Mesodermal cell (in vitro differentiated cells): ENCODE results near the gene TEAD1.

Source experiments
- H3K27ac ChIP-seq: 2 replicates; pipeline ENCODE4 v1.7.0; 2013; ENCODE audit warnings: mild to moderate bottlenecking, low read depth, low read length, moderate library complexity; ENCODE audit not compliant: severe bottlenecking
- H3K36me3 ChIP-seq: 2 replicates; pipeline ENCODE4 v1.7.1; 2013; ENCODE audit warnings: mild to moderate bottlenecking, low read length, moderate library complexity; ENCODE audit not compliant: control insufficient read depth, insufficient read depth
- H3K4me1 ChIP-seq: one replicate; pipeline ENCODE4 v1.7.1; 2013; ENCODE audit warnings: mild to moderate bottlenecking, low read length; ENCODE audit not compliant: insufficient read depth, control insufficient read depth, poor library complexity, severe bottlenecking
- H3K4me3 ChIP-seq: 2 replicates; pipeline ENCODE4 v1.7.0; 2013; ENCODE audit warnings: low read length, control low read depth, mild to moderate bottlenecking; ENCODE audit not compliant: insufficient read depth, poor library complexity, severe bottlenecking; ENCODE audit errors: extremely low read depth
- H3K9me3 ChIP-seq: 2 replicates; pipeline ENCODE4 v1.7.1; 2013; ENCODE audit warnings: mild to moderate bottlenecking, low read length, moderate library complexity; ENCODE audit not compliant: control insufficient read depth
- WGBS, 2 experiments: methylation state at CpG; one replicate each; pipeline ENCODE4 v1.1.5; 2013; ENCODE audit warnings: missing lambda C conversion rate in 2 of 2; ENCODE audit not compliant: insufficient coverage in 2 of 2; 5-methylcytosine and 5-hydroxymethylcytosine counted together

Gene TEAD1

DNA sequence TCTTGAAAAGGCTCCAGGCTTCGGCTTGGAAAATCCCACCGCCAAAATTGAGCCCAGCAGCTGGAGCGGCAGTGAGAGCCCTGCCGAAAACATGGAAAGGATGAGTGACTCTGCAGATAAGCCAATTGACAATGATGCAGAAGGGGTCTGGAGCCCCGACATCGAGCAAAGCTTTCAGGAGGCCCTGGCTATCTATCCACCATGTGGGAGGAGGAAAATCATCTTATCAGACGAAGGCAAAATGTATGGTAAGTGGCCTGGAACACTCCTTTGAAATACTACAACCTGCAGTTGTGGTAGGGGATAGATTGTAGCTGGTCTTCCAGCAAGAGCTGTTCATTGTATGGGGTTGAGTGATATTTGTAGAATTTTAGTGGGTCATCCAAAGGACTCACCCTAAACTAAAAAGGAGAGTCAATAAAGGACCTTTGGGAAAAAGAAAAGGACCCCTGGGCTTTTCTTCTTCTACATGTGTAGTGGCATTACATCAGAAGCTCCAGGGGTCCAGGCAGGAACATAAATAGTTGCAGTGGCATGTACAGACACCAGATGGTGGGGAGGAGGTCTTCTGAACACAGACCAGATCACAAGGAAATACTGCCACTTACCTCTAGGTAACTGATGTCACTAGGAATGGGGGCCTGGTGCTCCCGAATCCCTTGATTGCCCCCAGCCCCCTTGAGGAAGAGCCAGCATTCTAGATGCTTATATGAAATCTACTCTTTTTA is 90.1 kb downstream of the TEAD1 start:
- 95 to 100% methylated on average over 4 to 7 of the region's 8 CpGs for WGBS, 2 experiments
- H3K27ac ChIP-seq: no peak overlapping the region

DNA sequence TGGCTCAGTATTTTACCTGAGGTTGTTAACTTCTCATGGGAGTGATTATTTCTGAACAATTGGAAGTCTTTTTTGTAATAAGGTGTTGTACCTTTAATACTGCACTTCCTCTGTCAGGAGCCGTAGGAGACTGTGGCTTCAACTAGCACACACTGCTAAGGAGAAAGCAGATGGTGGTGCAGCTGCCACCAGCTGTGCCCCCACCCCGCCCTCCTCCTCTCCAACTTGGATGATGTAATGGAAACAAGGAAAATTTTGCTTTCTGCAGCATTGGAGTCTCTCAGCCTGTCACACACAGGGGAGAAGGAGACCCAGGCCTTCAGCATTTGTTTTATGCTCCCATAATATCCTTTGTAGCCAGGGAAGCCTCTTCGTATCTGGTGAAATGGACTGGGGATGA is 91.2 kb downstream of the TEAD1 start:
- Histone ChIP-seq H3K4me1 (peaks cover 71% of the 10 kb centered on the region), H3K9me3 (no peaks in the 10 kb centered on the region), H3K36me3 (peaks cover 75% of the 10 kb centered on the region), H3K27ac (no peak overlapping the region), H3K4me3 (no peak overlapping the region)
- 94 to 100% methylated on average over 1 to 2 of the region's 3 CpGs for WGBS, 2 experiments

More for the DNA sequence above, 90.1 kb downstream of the TEAD1 start:
- H3K36me3 ChIP-seq: peaks cover 68% of the 10 kb centered on the region
- no peak overlapping the region for H3K4me3 ChIP-seq
- H3K9me3 ChIP-seq: no peaks in the 10 kb centered on the region
- peaks cover 60% of the 10 kb centered on the region for H3K4me1 ChIP-seq

DNA sequence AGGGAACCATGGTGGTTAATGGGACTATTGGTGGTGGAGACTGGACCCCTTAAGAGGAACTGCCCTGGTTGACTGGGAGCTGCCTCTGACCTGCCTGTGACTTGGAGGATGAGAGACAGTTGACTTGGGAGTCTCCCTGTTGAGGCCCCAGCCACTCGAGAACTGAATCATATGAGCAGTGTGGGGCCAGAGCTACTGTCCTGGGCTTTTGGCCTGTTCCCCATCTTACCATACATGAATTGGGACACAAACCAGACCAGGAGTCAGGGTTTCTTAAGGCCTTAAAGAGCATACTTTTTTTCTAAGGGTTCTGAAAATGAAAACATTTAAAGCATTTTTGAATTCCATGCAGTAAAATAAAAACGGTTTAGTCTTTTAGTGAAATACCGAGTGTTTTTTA is 92.8 kb downstream of the TEAD1 start:
- 91 to 95% methylated on average over 3 of the region's 3 CpGs for WGBS, 2 experiments
- no peak overlapping the region for H3K4me3 ChIP-seq
- H3K4me1 ChIP-seq: peaks cover 76% of the 10 kb centered on the region
- H3K9me3 ChIP-seq: no peaks in the 10 kb centered on the region
- peaks cover 67% of the 10 kb centered on the region for H3K36me3 ChIP-seq
- no peak overlapping the region for H3K27ac ChIP-seq

GRCh38 chr11:12767577-12767976 is 93.4 kb downstream of the TEAD1 start:
- Histone ChIP-seq H3K4me1 (peaks cover 77% of the 10 kb centered on the region), H3K27ac (no peak overlapping the region), H3K36me3 (peaks cover 70% of the 10 kb centered on the region), H3K4me3 (no peak overlapping the region), H3K9me3 (no peaks in the 10 kb centered on the region)
- WGBS, 2 experiments: 85% methylated on average over 4 of the region's 5 CpGs; no CpG with 5 or more reads in 1 of the 2 experiments

DNA sequence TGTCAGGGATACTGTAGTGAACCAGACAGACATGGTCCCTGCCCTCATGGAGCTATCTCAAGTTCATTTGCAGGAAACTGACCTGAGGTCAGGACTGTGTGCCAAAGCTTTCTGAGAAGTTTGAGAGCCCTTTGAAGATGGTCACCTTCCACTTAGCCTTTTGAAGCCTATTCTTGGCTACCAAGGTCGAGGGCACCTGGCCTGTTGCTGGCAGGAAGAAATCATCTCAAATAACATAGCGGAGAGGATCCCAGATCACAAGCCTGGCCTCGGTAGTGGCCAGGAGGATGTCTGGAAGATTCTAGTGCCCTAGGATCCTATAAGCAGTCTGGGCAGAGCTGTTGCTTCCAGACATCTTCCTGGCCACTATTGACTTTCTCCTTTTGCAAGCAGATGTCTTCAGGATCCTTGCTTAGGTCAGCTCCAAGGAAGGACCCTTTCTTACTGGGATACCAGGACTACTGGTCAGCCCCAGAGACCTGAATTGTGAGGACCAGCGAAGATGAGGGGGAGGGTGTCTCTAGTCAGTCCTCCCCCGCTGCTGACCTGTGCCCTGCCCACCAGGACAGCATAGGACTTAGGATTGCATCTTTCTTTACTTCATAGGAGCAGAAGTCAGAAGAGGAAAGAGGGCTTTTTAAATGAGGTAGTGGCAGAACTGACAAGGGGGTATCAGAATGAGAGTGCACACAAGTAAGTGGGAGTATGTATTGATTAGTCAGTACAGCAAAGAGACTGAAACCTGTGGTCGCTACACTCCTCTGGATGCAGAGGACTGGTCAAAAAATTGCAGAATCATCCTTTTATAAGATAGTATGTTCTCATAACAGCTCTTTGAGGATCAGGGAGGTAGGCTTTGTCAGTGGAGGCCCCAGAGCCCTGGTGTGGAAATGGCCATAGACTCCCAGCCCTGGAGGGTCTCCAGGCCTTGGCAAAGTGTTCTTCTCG is 94.8 kb downstream of the TEAD1 start:
- H3K36me3 ChIP-seq: peaks cover 70% of the 10 kb centered on the region
- H3K9me3 ChIP-seq: no peaks in the 10 kb centered on the region
- H3K4me3 ChIP-seq: no peak overlapping the region
- H3K27ac ChIP-seq: peak overlapping the region; percentile 80
- 94 to 95% methylated on average over 4 to 5 of the region's 7 CpGs for WGBS, 2 experiments
- H3K4me1 ChIP-seq: peaks cover 68% of the 10 kb centered on the region

DNA sequence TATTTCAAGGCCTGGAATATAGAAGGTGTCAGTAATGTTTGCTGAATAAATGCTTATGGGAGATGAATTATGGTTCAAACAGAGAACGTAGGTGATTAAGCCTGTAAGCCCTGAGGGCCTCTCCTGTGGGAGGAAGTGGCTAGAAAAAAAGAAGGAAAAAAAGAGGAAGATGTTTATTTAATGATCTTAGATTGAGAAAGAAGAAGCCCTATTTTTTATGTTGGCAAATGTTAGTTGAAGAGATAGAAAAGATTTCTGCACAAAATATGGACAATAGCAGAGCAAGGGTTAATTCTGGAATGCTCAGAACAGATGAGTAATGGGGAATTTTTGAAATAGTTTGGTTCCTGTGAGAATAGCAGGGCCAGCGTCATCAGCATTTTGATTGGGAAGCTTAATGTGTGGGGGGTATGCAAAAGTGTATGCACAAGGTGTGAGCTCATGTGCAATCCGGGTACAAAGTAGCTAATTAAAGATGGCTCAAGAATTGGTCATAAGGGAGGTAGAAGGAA is 95.7 kb downstream of the TEAD1 start:
- H3K4me3 ChIP-seq: no peak overlapping the region
- H3K9me3 ChIP-seq: no peaks in the 10 kb centered on the region
- WGBS, 2 experiments: 78 to 85% methylated on average over 3 of the region's 3 CpGs
- peaks cover 64% of the 10 kb centered on the region for H3K4me1 ChIP-seq
- peak overlapping the region; percentile 80 for H3K27ac ChIP-seq
- H3K36me3 ChIP-seq: peaks cover 70% of the 10 kb centered on the region

GRCh38 chr11:12770435-12770834 is 96.2 kb downstream of the TEAD1 start:
- H3K36me3 ChIP-seq: peaks cover 70% of the 10 kb centered on the region
- WGBS, 2 experiments: no CpG with 5 or more reads among the region's 1 CpG
- peak overlapping the region; percentile 80 for H3K27ac ChIP-seq
- H3K9me3 ChIP-seq: no peaks in the 10 kb centered on the region
- H3K4me1 ChIP-seq: peaks cover 65% of the 10 kb centered on the region
- no peak overlapping the region for H3K4me3 ChIP-seq

DNA sequence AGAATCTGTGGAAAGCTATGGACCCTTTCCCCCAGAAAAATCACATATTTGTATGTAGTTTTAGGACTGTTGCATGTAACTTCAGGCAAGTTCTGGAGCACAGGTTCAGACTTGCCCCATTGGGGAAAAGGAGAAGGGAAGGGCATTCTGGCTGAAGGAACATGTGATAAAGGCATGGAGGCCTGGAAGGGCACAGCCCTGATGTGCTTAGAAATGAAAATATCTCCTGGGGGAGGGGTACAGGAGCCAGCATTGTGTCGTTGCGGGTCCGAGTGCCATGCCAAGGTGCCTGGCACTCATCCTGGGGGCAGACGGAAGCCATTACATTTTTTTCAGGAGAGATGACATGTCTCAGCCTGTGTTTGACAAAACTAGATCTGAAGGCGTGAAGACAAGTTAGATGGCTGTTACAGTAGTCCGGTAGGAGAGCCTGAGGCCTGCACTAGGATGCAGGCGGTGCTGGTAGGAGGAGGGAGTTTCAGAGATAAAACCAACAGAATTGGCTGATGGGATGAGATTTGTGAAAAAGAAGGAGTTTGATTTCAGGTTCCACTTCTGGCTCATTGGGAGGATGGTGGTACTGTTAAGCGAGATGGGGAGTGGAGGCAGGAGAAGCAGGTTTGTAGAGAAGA is 96.9 kb downstream of the TEAD1 start:
- Histone ChIP-seq H3K4me3 (no peak overlapping the region), H3K36me3 (peaks cover 69% of the 10 kb centered on the region), H3K4me1 (peaks cover 63% of the 10 kb centered on the region), H3K27ac (peak overlapping the region; percentile 26), H3K9me3 (no peaks in the 10 kb centered on the region)
- 97 to 99% methylated on average over 6 to 8 of the region's 8 CpGs for WGBS, 2 experiments

- 93% methylated on average over 1 of the region's 2 CpGs; no CpG with 5 or more reads in 1 of the 2 experiments for WGBS, 2 experiments
- Histone ChIP-seq H3K4me1 (peaks cover 55% of the 10 kb centered on the region), H3K9me3 (no peaks in the 10 kb centered on the region), H3K4me3 (no peak overlapping the region), H3K36me3 (peaks cover 64% of the 10 kb centered on the region), H3K27ac (peak overlapping the region; percentile 26)
Measured at GRCh38 chr11:12771875-12772274, 97.7 kb downstream of the TEAD1 start.

GRCh38 chr11:12772324-12772723 is 98.1 kb downstream of the TEAD1 start:
- H3K4me1 ChIP-seq: peaks cover 52% of the 10 kb centered on the region
- H3K9me3 ChIP-seq: no peaks in the 10 kb centered on the region
- no CpG with 5 or more reads among the region's 1 CpG for WGBS, 2 experiments
- no peak overlapping the region for H3K4me3 ChIP-seq
- H3K36me3 ChIP-seq: peaks cover 63% of the 10 kb centered on the region
- no peak overlapping the region for H3K27ac ChIP-seq
